ENCODE data around the gene SLF2. TPM values are rescaled to one million over a fixed set of nuclear protein-coding genes. Genes with fewer than 3 reads are reported as not detected.
A peak's percentile ranks its signal among the peaks of the same experiment; 100 is the strongest.

The SLF2 gene
- total RNA-seq, 1 donor from 2014 or later = 20.3 TPM

DNA sequence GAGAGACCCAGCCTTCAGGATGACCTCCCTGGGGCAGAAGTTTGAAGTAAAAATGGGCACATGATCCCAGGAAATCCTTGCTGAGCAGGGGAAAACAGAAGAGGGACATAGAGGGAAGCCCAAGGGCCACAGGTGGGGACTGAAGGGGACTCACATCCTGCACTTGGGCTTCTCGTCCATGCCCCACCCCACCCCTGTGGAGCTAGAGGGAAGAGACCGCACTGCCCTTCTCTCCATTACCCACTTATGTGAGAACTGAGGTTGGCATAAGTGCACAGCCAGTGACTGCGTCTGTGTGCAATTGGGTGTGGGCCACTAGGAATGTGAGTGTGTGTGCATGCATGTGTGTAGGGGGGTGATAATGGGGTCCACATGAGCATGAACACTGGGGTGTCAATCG, 43.4 kb upstream of the SLF2 start:
- DNase-seq (ENCODE audit: low read depth) (no peak), FAIRE-seq (no peak)
- Histone ChIP-seq H3K79me2 (ENCODE audit: insufficient read depth, low read length) (no peaks in the 10 kb centered on the region), H3K9ac (ENCODE audit: low read length) (no peak overlapping the region), H2AFZ (ENCODE audit: low read depth, low read length) (no peak overlapping the region), H3K9me3 (ENCODE audit: insufficient read depth, low read depth, low read length) (no peaks in the 10 kb centered on the region), H3K4me1 (ENCODE audit: insufficient read depth, low read length) (peaks cover 24% of the 10 kb centered on the region), H3K4me3 (ENCODE audit: insufficient read depth, low read depth, low read length) (no peak overlapping the region), H3K4me2 (ENCODE audit: low read length) (no peak overlapping the region), H3K36me3 (ENCODE audit: insufficient read depth, low read length) (no peaks in the 10 kb centered on the region), H3K27me3 (ENCODE audit: insufficient read depth, low read length) (peaks cover 21% of the 10 kb centered on the region), H4K20me1 (ENCODE audit: insufficient read depth, low read length) (no peaks in the 10 kb centered on the region), H3K27ac (ENCODE audit: low read depth, low read length) (no peak overlapping the region)
- Mint-ChIP-seq H3K27me3 (ENCODE audit: low read depth, unreplicated experiment) (peaks cover 60% of the 10 kb centered on the region), H3K36me3 (ENCODE audit: low read depth, unreplicated experiment) (no peaks in the 10 kb centered on the region), H3K9me3 (ENCODE audit: unreplicated experiment) (peaks cover 3% of the 10 kb centered on the region), H3K4me1 (ENCODE audit: low read depth, unreplicated experiment) (peaks cover 8% of the 10 kb centered on the region), H3K27ac (ENCODE audit: unreplicated experiment) (no peak overlapping the region), H3K4me3 (ENCODE audit: unreplicated experiment) (no peak overlapping the region)
- TF ChIP-seq EZH2 (IDR thresholded peaks at IDR 0.05; ENCODE audit: insufficient read depth, low read length) (no peak), CTCF (IDR thresholded peaks at IDR 0.05; ENCODE audit: insufficient read depth, low read depth, low read length) (no peak)

DNA sequence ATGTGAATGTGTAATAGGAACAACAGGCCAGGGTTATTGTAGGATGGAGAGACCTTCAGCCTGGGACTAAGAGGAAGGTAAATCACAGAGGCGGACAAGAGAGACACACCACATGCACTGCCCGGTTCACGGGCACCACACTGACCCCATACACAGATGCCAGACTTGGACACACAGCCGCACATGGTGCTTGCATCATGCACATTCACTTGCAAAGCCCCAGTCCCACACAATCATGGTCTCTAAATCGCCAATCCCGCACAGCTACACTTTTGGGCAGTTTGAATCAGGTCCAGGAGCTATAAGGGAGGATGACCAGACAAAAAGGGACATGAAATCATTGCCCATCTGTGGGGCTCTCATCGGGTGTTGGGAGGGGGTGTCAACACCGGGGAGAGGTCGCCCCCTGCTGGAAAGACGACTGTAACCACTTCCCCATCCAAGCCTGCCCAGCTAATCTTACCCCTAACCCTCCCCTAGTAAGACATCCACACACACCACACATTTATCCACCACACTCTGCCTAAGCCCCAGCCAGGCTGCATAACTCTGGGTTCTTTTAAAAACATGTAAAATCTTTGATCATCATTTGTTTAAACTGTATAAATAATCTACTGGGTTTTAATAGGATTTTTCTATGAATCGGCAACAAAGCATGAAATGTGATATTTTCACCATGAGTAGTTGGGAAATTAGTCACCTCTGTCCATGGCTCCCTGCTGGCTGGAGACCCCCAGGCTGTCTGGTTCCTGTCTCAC, 40.5 kb upstream of the SLF2 start:
- peaks cover under 1% of the 10 kb centered on the region for H3K9me3 Mint-ChIP-seq (ENCODE audit: unreplicated experiment)
- DNase-seq (ENCODE audit: low read depth) (peak; percentile 45), FAIRE-seq (peak; percentile 52)
- Histone ChIP-seq H3K4me3 (ENCODE audit: insufficient read depth, low read depth, low read length) (no peak overlapping the region), H3K79me2 (ENCODE audit: insufficient read depth, low read length) (no peaks in the 10 kb centered on the region), H3K9me3 (ENCODE audit: insufficient read depth, low read depth, low read length) (no peaks in the 10 kb centered on the region), H3K9ac (ENCODE audit: low read length) (peak overlapping the region; percentile 23), H2AFZ (ENCODE audit: low read depth, low read length) (peak overlapping the region; percentile 19), H3K4me2 (ENCODE audit: low read length) (peak overlapping the region; percentile 24), H4K20me1 (ENCODE audit: insufficient read depth, low read length) (no peaks in the 10 kb centered on the region), H3K27ac (ENCODE audit: low read depth, low read length) (peak overlapping the region; percentile 54), H3K36me3 (ENCODE audit: insufficient read depth, low read length) (no peaks in the 10 kb centered on the region), H3K27me3 (ENCODE audit: insufficient read depth, low read length) (peaks cover 7% of the 10 kb centered on the region), H3K4me1 (ENCODE audit: insufficient read depth, low read length) (peaks cover 24% of the 10 kb centered on the region)
- no peak overlapping the region for H3K4me3 Mint-ChIP-seq (ENCODE audit: unreplicated experiment)
- H3K27ac Mint-ChIP-seq (ENCODE audit: unreplicated experiment) = no peak overlapping the region
- peaks cover 2% of the 10 kb centered on the region for H3K36me3 Mint-ChIP-seq (ENCODE audit: low read depth, unreplicated experiment)
- TF ChIP-seq EZH2 (IDR thresholded peaks at IDR 0.05; ENCODE audit: insufficient read depth, low read length) (no peak), CTCF (IDR thresholded peaks at IDR 0.05; ENCODE audit: insufficient read depth, low read depth, low read length) (peak; percentile 59)
- H3K27me3 Mint-ChIP-seq (ENCODE audit: low read depth, unreplicated experiment) = peaks cover 60% of the 10 kb centered on the region
- H3K4me1 Mint-ChIP-seq (ENCODE audit: low read depth, unreplicated experiment) = peaks cover 8% of the 10 kb centered on the region
